Activated naive CD4-positive, alpha-beta T cell treated with anti-CD3 and anti-CD28 coated beads, Interleukin-2, amount 50 U/mL, for 24 hours (primary cell): Measurements from ENCODE around the gene GLG1.
"Not testable (repeated sequence)": the region's sequence is repeated elsewhere in the genome, so short reads cannot be mapped to it uniquely, and the experiment has no call there.

ENCODE experiments used
- H3K27ac Mint-ChIP-seq: one replicate; pipeline ENCODE4 v1.8.0; 2021; ENCODE audit warnings: mild to moderate bottlenecking, mixed read lengths
- H3K27me3 Mint-ChIP-seq: one replicate; pipeline ENCODE4 v1.8.0; 2021; ENCODE audit warnings: mixed read lengths
- H3K36me3 Mint-ChIP-seq: one replicate; pipeline ENCODE4 v1.8.0; 2021; ENCODE audit warnings: mixed read lengths
- H3K4me1 Mint-ChIP-seq: one replicate; pipeline ENCODE4 v1.8.0; 2021; ENCODE audit warnings: mixed read lengths
- H3K4me3 Mint-ChIP-seq: one replicate; pipeline ENCODE4 v1.8.0; 2021; ENCODE audit warnings: mild to moderate bottlenecking, mixed read lengths
- H3K9me3 Mint-ChIP-seq: one replicate; pipeline ENCODE4 v1.8.0; 2021; ENCODE audit warnings: mixed read lengths

GLG1 gene

GRCh38 chr16:74573622-74574021 is 33.3 kb downstream of the GLG1 start:
- H3K36me3 Mint-ChIP-seq, result peaks cover 3% of the 10 kb centered on the region
- H3K4me1 Mint-ChIP-seq, result peaks cover 78% of the 10 kb centered on the region
- H3K27ac Mint-ChIP-seq, result peak overlapping the region; percentile 71

GRCh38 chr16:74570412-74571301 is 36.3 kb downstream of the GLG1 start:
- Mint-ChIP-seq H3K36me3 (peaks cover 2% of the 10 kb centered on the region), H3K9me3 (no peaks in the 10 kb centered on the region), H3K4me3 (no peak overlapping the region), H3K4me1 (peaks cover 88% of the 10 kb centered on the region), H3K27ac (peak overlapping the region; percentile 12), H3K27me3 (no peaks in the 10 kb centered on the region)

More at GRCh38 chr16:74573622-74574021, 33.3 kb downstream of the GLG1 start:
- Mint-ChIP-seq H3K27me3 (no peaks in the 10 kb centered on the region), H3K4me3 (no peak overlapping the region), H3K9me3 (no peaks in the 10 kb centered on the region)

- Mint-ChIP-seq H3K27ac (peak overlapping the region; percentile 41), H3K36me3 (no peaks in the 10 kb centered on the region), H3K4me1 (peaks cover 88% of the 10 kb centered on the region)
Measured at GRCh38 chr16:74568961-74569631, 37.8 kb downstream of the GLG1 start.

GRCh38 chr16:74567901-74568300 is 39.0 kb downstream of the GLG1 start:
- Mint-ChIP-seq H3K27ac (no peak overlapping the region), H3K9me3 (no peaks in the 10 kb centered on the region), H3K4me1 (peaks cover 91% of the 10 kb centered on the region), H3K27me3 (no peaks in the 10 kb centered on the region), H3K36me3 (no peaks in the 10 kb centered on the region), H3K4me3 (peak overlapping the region; percentile 36)

More at GRCh38 chr16:74568961-74569631, 37.8 kb downstream of the GLG1 start:
- Mint-ChIP-seq H3K27me3 (no peaks in the 10 kb centered on the region), H3K4me3 (peak overlapping the region; percentile 4), H3K9me3 (no peaks in the 10 kb centered on the region)

GRCh38 chr16:74565378-74565777 is 41.5 kb downstream of the GLG1 start:
- no peaks in the 10 kb centered on the region for H3K9me3 Mint-ChIP-seq
- peak overlapping the region; percentile 63 for H3K27ac Mint-ChIP-seq
- H3K4me1 Mint-ChIP-seq, result peaks cover 92% of the 10 kb centered on the region
- H3K4me3 Mint-ChIP-seq, result peak overlapping the region; percentile 35
- no peaks in the 10 kb centered on the region for H3K27me3 Mint-ChIP-seq
- H3K36me3 Mint-ChIP-seq, result peaks cover 1% of the 10 kb centered on the region

GRCh38 chr16:74564451-74564984 is 42.4 kb downstream of the GLG1 start:
- H3K27ac Mint-ChIP-seq, result peak overlapping the region; percentile 26
- no peaks in the 10 kb centered on the region for H3K27me3 Mint-ChIP-seq
- peaks cover 93% of the 10 kb centered on the region for H3K4me1 Mint-ChIP-seq
- no peak overlapping the region for H3K4me3 Mint-ChIP-seq
- no peaks in the 10 kb centered on the region for H3K9me3 Mint-ChIP-seq
- peaks cover 2% of the 10 kb centered on the region for H3K36me3 Mint-ChIP-seq

GRCh38 chr16:74563828-74564263 is 43.1 kb downstream of the GLG1 start:
- Mint-ChIP-seq H3K9me3 (no peaks in the 10 kb centered on the region), H3K4me1 (peaks cover 93% of the 10 kb centered on the region), H3K27ac (peak overlapping the region; percentile 26)

GRCh38 chr16:74562117-74562516 is 44.8 kb downstream of the GLG1 start:
- Mint-ChIP-seq H3K27ac (no peak overlapping the region), H3K4me1 (peaks cover 96% of the 10 kb centered on the region), H3K4me3 (no peak overlapping the region), H3K27me3 (no peaks in the 10 kb centered on the region), H3K36me3 (peaks cover 3% of the 10 kb centered on the region), H3K9me3 (no peaks in the 10 kb centered on the region)

More at GRCh38 chr16:74563828-74564263, 43.1 kb downstream of the GLG1 start:
- Mint-ChIP-seq H3K27me3 (no peaks in the 10 kb centered on the region), H3K4me3 (no peak overlapping the region), H3K36me3 (peaks cover 3% of the 10 kb centered on the region)

- H3K36me3 Mint-ChIP-seq, result peaks cover 3% of the 10 kb centered on the region
- H3K27ac Mint-ChIP-seq, result peak overlapping the region; percentile 51
- H3K9me3 Mint-ChIP-seq, result no peaks in the 10 kb centered on the region
- no peaks in the 10 kb centered on the region for H3K27me3 Mint-ChIP-seq
- peaks cover 95% of the 10 kb centered on the region for H3K4me1 Mint-ChIP-seq
- no peak overlapping the region for H3K4me3 Mint-ChIP-seq
Measured at GRCh38 chr16:74561626-74562025, 45.3 kb downstream of the GLG1 start.

- H3K27ac Mint-ChIP-seq, result peak overlapping the region; percentile 35
- H3K27me3 Mint-ChIP-seq, result no peaks in the 10 kb centered on the region
- H3K4me1 Mint-ChIP-seq, result peaks cover 92% of the 10 kb centered on the region
- peaks cover 4% of the 10 kb centered on the region for H3K36me3 Mint-ChIP-seq
- H3K9me3 Mint-ChIP-seq, result no peaks in the 10 kb centered on the region
- no peak overlapping the region for H3K4me3 Mint-ChIP-seq
Measured at GRCh38 chr16:74560912-74561311, 46.0 kb downstream of the GLG1 start.

- peaks cover 74% of the 10 kb centered on the region for H3K4me1 Mint-ChIP-seq
- H3K9me3 Mint-ChIP-seq, result no peaks in the 10 kb centered on the region
- H3K36me3 Mint-ChIP-seq, result peaks cover 4% of the 10 kb centered on the region
- H3K27ac Mint-ChIP-seq, result peak overlapping the region; percentile 41
- H3K27me3 Mint-ChIP-seq, result no peaks in the 10 kb centered on the region
- no peak overlapping the region for H3K4me3 Mint-ChIP-seq
Measured at GRCh38 chr16:74558873-74559272, 48.0 kb downstream of the GLG1 start.

GRCh38 chr16:74557275-74557674 is 49.6 kb downstream of the GLG1 start:
- Mint-ChIP-seq H3K4me3 (no peak overlapping the region), H3K9me3 (no peaks in the 10 kb centered on the region), H3K36me3 (peaks cover 3% of the 10 kb centered on the region), H3K27ac (peak overlapping the region; percentile 71), H3K27me3 (no peaks in the 10 kb centered on the region), H3K4me1 (peaks cover 60% of the 10 kb centered on the region)

GRCh38 chr16:74556375-74556922 is 50.5 kb downstream of the GLG1 start:
- Mint-ChIP-seq H3K27me3 (no peaks in the 10 kb centered on the region), H3K4me3 (no peak overlapping the region)

GRCh38 chr16:74552357-74552756 is 54.6 kb downstream of the GLG1 start:
- H3K36me3 Mint-ChIP-seq, H3K27me3 Mint-ChIP-seq, H3K27ac Mint-ChIP-seq, H3K4me3 Mint-ChIP-seq, H3K9me3 Mint-ChIP-seq: not testable (repeated sequence)
- peaks cover 24% of the 10 kb centered on the region for H3K4me1 Mint-ChIP-seq

More at GRCh38 chr16:74556375-74556922, 50.5 kb downstream of the GLG1 start:
- Mint-ChIP-seq H3K36me3 (peaks cover 2% of the 10 kb centered on the region), H3K9me3 (no peaks in the 10 kb centered on the region), H3K4me1 (peaks cover 53% of the 10 kb centered on the region), H3K27ac (no peak overlapping the region)

GRCh38 chr16:74550227-74551019 is 56.5 kb downstream of the GLG1 start:
- not testable (repeated sequence) for H3K36me3 Mint-ChIP-seq, H3K9me3 Mint-ChIP-seq, H3K27ac Mint-ChIP-seq, H3K27me3 Mint-ChIP-seq, H3K4me3 Mint-ChIP-seq
- H3K4me1 Mint-ChIP-seq, result peaks cover 18% of the 10 kb centered on the region
